WERI-Rb-1 (cell line): ENCODE measurements around the gene RACK1.

ENCODE experiments used
- DNase-seq: peaks from one replicate; pipeline ENCODE4 v3.0.0-alpha.2; 2020
- H3K27ac ChIP-seq: fragments of 250-450 bp; sonication (Bioruptor Pico); 2 replicates; pipeline ENCODE4 v1.5.1; 2020; ENCODE audit warnings: mild to moderate bottlenecking, moderate library complexity
- H3K27me3 ChIP-seq: fragments of 250-450 bp; sonication (Bioruptor Pico); 2 replicates; pipeline ENCODE4 v1.5.1; 2021; ENCODE audit warnings: mild to moderate bottlenecking, low read depth, moderate library complexity; ENCODE audit not compliant: insufficient read depth, severe bottlenecking
- H3K36me3 ChIP-seq: fragments of 250-450 bp; sonication (Bioruptor Pico); 2 replicates; pipeline ENCODE4 v1.5.1; 2020; ENCODE audit warnings: mild to moderate bottlenecking, moderate library complexity
- H3K4me3 ChIP-seq: 2 replicates; pipeline ENCODE4 v1.5.1; 2011; ENCODE audit warnings: low read depth, mild to moderate bottlenecking, control low read depth, low read length
- H3K9me3 ChIP-seq: fragments of 250-450 bp; sonication (Bioruptor Pico); 2 replicates; pipeline ENCODE4 v1.5.1; 2021; ENCODE audit warnings: mild to moderate bottlenecking, moderate library complexity; ENCODE audit not compliant: severe bottlenecking
- CTCF ChIP-seq: IDR thresholded peaks from 2 replicates; pipeline ENCODE4 v1.5.1; 2011; ENCODE audit warnings: low read depth, mild to moderate bottlenecking, control low read depth, inconsistent platforms, low read length

The RACK1 gene

DNA sequence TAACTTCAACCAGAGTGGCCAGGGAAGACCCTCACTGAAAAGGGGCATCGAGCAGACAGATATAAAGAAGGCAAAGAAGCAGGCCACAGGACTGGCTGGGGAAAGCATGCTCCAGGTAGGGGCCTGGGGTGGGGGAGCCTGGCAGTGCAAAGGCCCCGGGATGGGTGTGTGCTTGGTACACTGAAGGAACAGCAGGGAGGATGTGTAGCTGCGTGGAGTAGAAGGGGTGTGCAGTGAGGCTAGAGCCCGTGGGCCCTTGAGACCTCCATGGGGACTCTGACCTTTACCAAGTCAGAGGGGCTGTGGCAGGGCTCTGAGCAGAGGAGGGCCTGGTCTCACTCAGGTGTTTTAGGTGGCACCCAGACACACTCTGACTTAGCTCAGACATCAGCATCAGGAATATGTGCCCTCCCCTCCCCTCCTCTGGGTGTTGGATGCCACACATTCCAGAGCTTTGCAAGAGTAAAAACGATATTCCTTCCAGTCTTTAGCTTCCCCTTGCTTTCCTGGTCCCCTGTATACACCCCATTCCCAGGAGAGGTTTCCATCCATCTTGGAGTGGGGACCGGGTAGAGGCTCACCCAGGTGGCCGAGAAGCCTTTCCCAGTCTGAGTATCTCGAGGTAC lies 46.3 kb downstream of the RACK1 start:
- no peaks in the 10 kb centered on the region for H3K36me3 ChIP-seq
- no peak for DNase-seq
- H3K27ac ChIP-seq, result no peak overlapping the region
- TF ChIP-seq CTCF, result no peak
- no peaks in the 10 kb centered on the region for H3K27me3 ChIP-seq
- no peaks in the 10 kb centered on the region for H3K9me3 ChIP-seq
- H3K4me3 ChIP-seq, result no peak overlapping the region

DNA sequence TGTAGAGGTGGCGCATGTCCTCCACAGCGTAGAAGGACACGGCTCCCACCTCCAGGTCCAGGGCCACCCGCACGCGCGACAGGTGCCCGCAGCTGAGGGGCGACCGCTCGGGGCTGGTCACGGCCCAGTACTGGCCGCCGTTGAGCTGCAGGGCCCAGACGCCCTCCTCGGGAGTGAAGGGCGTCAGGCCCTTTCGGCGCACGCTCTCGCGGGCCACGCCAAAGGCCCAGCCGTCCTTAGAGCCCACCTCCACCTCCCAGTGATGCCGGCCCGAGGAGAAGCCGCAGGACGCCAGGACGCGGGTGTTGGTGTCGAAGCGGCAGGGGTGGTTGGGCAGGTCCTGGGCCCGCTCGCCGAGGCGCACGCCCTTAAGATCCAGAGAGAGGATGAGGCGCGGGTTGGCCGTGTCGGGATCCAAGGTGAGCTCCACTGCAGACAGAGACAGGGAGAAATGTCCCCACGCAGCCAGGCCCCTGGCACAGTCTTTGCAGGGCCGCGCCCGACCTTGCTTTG lies 48.4 kb downstream of the RACK1 start:
- no peaks in the 10 kb centered on the region for H3K36me3 ChIP-seq
- no peak overlapping the region for H3K27ac ChIP-seq
- no peak for DNase-seq
- no peaks in the 10 kb centered on the region for H3K27me3 ChIP-seq
- no peak for TF ChIP-seq CTCF
- H3K4me3 ChIP-seq, result no peak overlapping the region
- no peaks in the 10 kb centered on the region for H3K9me3 ChIP-seq

GRCh38 chr5:181194489-181195248 lies 49.0 kb downstream of the RACK1 start:
- no peak for TF ChIP-seq CTCF
- Histone ChIP-seq H3K27ac (no peak overlapping the region), H3K4me3 (no peak overlapping the region), H3K36me3 (no peaks in the 10 kb centered on the region), H3K27me3 (no peaks in the 10 kb centered on the region), H3K9me3 (no peaks in the 10 kb centered on the region)
- DNase-seq, result no peak

DNA sequence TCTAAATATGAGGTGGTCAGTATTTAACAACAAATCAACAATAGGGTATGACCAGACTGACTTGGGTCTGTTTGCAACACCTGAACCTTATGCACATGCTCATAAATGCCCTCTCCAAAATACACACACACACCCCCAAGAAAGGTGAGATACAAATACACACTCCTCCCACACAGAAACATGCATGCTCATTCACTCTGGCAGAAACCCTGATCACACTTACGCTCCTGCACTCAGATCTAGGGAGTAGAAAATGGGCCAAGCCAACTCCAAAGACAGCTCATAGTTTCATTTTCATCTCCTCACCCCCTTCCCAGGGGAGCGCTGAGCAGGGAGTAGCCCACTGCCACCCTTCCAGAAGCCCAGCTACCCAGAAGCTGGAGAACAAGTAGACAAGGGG lies 50.0 kb downstream of the RACK1 start:
- H3K9me3 ChIP-seq, result no peaks in the 10 kb centered on the region
- H3K36me3 ChIP-seq, result no peaks in the 10 kb centered on the region
- no peak overlapping the region for H3K4me3 ChIP-seq
- H3K27me3 ChIP-seq, result no peaks in the 10 kb centered on the region
- H3K27ac ChIP-seq, result no peak overlapping the region
- TF ChIP-seq CTCF, result no peak
- no peak for DNase-seq

DNA sequence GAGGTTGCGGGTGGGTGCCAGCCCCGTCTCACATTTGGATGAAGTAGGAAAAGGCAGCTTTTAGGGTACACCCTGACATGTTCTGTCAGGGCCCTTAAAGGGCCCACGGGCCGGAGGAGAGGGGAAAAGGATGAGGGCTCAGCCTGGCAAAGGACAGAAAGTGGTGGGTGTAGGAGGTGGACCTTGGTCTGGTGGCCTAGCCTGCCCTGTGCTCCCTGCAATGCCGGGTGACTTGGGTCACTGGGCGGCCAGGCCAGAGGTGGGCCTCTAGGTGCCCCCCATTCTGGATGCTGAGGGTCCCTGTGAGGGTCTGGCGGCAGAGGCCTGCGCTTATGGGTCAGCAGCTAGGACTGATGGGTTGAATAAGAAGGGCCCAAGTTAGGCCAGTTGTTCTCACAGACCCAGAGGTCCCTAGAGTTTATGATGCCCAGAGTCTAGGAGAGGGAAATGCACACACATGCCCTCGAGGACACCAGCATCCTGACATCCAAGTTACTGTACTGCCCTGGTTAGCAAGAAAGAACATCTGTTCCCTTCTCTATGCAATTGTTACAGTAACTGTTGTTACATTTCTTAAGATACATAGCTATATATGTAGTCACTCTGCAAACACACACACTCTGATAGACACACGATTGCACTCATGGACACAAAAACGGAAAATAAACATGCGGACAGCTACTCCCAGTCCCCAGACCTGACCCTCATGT lies 51.2 kb downstream of the RACK1 start:
- H3K4me3 ChIP-seq, result peak overlapping the region; percentile 55
- TF ChIP-seq CTCF, result no peak
- no peaks in the 10 kb centered on the region for H3K27me3 ChIP-seq
- no peaks in the 10 kb centered on the region for H3K36me3 ChIP-seq
- no peak for DNase-seq
- no peaks in the 10 kb centered on the region for H3K9me3 ChIP-seq
- H3K27ac ChIP-seq, result peak overlapping the region; percentile 84
